Activated CD8-positive, alpha-beta memory T cell treated with anti-CD3 and anti-CD28 coated beads, Interleukin-2, amount 10 ng/mL, durations not matched to agents 7 days and 5 days (primary cell): Measurements from ENCODE around the gene AMMECR1L. TPM values are rescaled to one million over a fixed set of nuclear protein-coding genes. Genes with fewer than 3 reads are reported as not detected.
"Not testable (repeated sequence)": the region's sequence is repeated elsewhere in the genome, so short reads cannot be mapped to it uniquely, and the experiment has no call there.

Experiments
- ATAC-seq: fragments of 150-1000 bp; cut with Tn5 transposase; one replicate; pipeline ENCODE4 v1.10.0; 2021; ENCODE audit warnings: moderate library complexity
- CTCF ChIA-PET: fragments of 350-600 bp; sonication (Branson Sonifier 250); formaldehyde crosslinking; loops from one replicate; lab custom pipeline; 2021; ENCODE audit warnings: antibody characterized with exemption; lab: Charles Lee
- DNase-seq: peaks from one replicate; pipeline ENCODE4 v3.0.0-alpha.2; 2020
- H3K27ac Mint-ChIP-seq: one replicate; pipeline ENCODE4 v1.8.0; 2021; ENCODE audit warnings: mild to moderate bottlenecking, mixed read lengths
- H3K27me3 Mint-ChIP-seq: one replicate; pipeline ENCODE4 v1.8.0; 2021; ENCODE audit warnings: mixed read lengths
- H3K36me3 Mint-ChIP-seq: one replicate; pipeline ENCODE4 v1.8.0; 2021; ENCODE audit warnings: mild to moderate bottlenecking, mixed read lengths
- H3K4me1 Mint-ChIP-seq: one replicate; pipeline ENCODE4 v1.8.0; 2021; ENCODE audit warnings: mixed read lengths
- H3K4me3 Mint-ChIP-seq: one replicate; pipeline ENCODE4 v1.8.0; 2021; ENCODE audit warnings: mild to moderate bottlenecking, moderate library complexity, mixed read lengths
- H3K9me3 Mint-ChIP-seq: one replicate; pipeline ENCODE4 v1.8.0; 2022; ENCODE audit warnings: low read depth, mixed read lengths
- total RNA-seq, 2 experiments: library from RNA; stranded (reverse); gene quantifications; one replicate each; pipeline ENCODE4 v1.2.3, GENCODE V29; 2021

The AMMECR1L gene
- 10 to 100 TPM; 13.3 to 18.5 TPM for total RNA-seq

DNA sequence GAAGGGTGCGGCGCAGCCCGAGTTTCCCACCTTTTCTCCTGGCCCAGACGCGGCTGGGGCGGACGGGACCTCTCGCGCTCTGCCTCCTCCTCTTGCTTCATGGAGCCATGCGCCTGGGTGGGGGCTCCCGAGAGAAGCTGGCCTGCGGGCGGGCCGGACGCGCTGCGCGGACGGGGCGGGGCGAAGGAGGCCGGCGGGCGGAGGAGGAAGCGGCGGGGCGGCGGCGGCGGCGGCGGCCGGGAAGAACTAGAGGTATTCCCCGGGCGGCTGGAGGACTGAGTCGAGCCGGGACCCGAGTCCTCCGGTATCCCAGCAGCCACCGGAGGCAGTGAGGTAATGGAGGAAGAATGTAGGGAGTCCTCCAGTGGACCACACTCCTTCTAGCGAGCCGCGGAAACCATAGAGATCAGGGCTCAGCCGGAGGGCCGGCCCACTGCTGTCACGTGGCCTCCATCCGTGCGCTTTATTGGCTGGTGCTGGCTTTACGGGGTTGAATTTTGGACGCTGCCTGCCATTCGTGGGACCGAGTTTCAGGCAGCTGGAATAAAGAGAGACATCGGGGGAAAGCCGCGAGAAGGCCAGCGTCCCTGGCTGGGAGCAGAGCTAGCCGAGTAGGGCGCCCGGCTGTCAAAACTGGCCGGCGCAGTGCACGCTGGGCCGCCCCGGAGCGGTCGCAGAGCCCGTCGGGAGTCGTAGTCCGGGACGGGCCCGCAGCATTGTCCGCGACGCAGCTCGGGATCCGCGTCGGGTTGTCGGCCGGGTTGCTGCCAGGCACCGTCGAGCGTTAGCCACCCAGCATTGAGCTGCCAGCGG lies at the start of gene AMMECR1L:
Gene AMMECR1L (minus strand): TSS at position 177 of the 813 bp plus-strand sequence. CDS start 11,722 bp downstream, outside the sequence.
- peaks cover 16% of the 10 kb centered on the region for H3K36me3 Mint-ChIP-seq
- peak within 1 kb of the TSS; percentile 82 for H3K4me3 Mint-ChIP-seq
- CTCF ChIA-PET, result interaction anchor here (1.2 kb wide), 1 partner anchor 20 kb away, joined by 3 read pairs; no protein-coding TSS in a partner anchor
- H3K9me3 Mint-ChIP-seq, H3K27me3 Mint-ChIP-seq: not testable (repeated sequence)
- H3K27ac Mint-ChIP-seq, result peak within 1 kb of the TSS; percentile 82
- ATAC-seq (peak; percentile 91), DNase-seq (peak; percentile 85)
- H3K4me1 Mint-ChIP-seq, result peaks cover 39% of the 10 kb centered on the region

DNA sequence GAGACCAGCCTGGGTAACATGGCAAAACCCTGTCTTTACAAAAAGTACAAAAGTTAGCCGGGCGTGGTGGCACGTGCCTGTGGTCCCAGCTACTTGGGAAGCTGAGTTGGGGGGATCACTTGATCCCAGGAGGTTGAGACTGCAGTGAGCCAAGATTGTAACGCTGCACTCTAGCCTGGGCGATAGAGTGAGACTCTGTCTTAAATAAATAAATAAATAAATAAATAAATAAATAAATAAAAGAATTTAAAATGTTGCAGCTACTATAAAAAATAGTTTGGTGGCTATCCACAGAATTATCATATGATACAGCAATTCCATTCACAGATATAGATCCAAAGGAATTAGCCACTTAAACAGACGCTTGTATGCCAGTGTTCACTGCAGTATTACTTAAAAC lies 49.6 kb upstream of the AMMECR1L start:
- no peak overlapping the region for H3K27ac Mint-ChIP-seq
- H3K9me3 Mint-ChIP-seq, result no peaks in the 10 kb centered on the region
- H3K27me3 Mint-ChIP-seq, result no peaks in the 10 kb centered on the region
- CTCF ChIA-PET, result no interaction called here
- no peaks in the 10 kb centered on the region for H3K4me1 Mint-ChIP-seq
- no peak overlapping the region for H3K4me3 Mint-ChIP-seq
- ATAC-seq, result no peak
- DNase-seq, result no peak
- H3K36me3 Mint-ChIP-seq, result no peaks in the 10 kb centered on the region

- Mint-ChIP-seq H3K27ac (no peak overlapping the region), H3K4me3 (no peak overlapping the region), H3K27me3 (no peaks in the 10 kb centered on the region), H3K9me3 (no peaks in the 10 kb centered on the region), H3K36me3 (no peaks in the 10 kb centered on the region), H3K4me1 (peaks cover 5% of the 10 kb centered on the region)
- CTCF ChIA-PET, result interaction anchor here (0.7 kb wide), 1 partner anchor 114 kb away, joined by 3 read pairs; no protein-coding TSS in a partner anchor
- ATAC-seq (no peak), DNase-seq (no peak)
These were observed 46.6 kb upstream of the AMMECR1L start for GRCh38 chr2:127932199-127932876.

- Mint-ChIP-seq H3K36me3 (no peaks in the 10 kb centered on the region), H3K27ac (no peak overlapping the region), H3K27me3 (no peaks in the 10 kb centered on the region), H3K9me3 (no peaks in the 10 kb centered on the region), H3K4me1 (peaks cover 5% of the 10 kb centered on the region), H3K4me3 (no peak overlapping the region)
- CTCF ChIA-PET, result no interaction called here
- no peak for ATAC-seq
- no peak for DNase-seq
These were observed 43.7 kb upstream of the AMMECR1L start for GRCh38 chr2:127929449-127929848.

- Mint-ChIP-seq H3K9me3 (no peaks in the 10 kb centered on the region), H3K4me3 (no peak overlapping the region), H3K27me3 (no peaks in the 10 kb centered on the region), H3K27ac (no peak overlapping the region), H3K36me3 (no peaks in the 10 kb centered on the region), H3K4me1 (peaks cover 5% of the 10 kb centered on the region)
- no peak for ATAC-seq
- CTCF ChIA-PET, result no interaction called here
- DNase-seq, result no peak
These were observed 41.6 kb upstream of the AMMECR1L start for GRCh38 chr2:127927384-127927783.

GRCh38 chr2:127917916-127918315 lies 32.2 kb upstream of the AMMECR1L start:
- CTCF ChIA-PET, result interaction anchor here (0.7 kb wide), 1 partner anchor 438 kb away, joined by 3 read pairs; no protein-coding TSS in a partner anchor
- Mint-ChIP-seq H3K4me1 (no peaks in the 10 kb centered on the region), H3K27me3 (peaks cover 3% of the 10 kb centered on the region), H3K4me3 (no peak overlapping the region), H3K36me3 (no peaks in the 10 kb centered on the region), H3K27ac (no peak overlapping the region), H3K9me3 (no peaks in the 10 kb centered on the region)
- no peak for DNase-seq
- ATAC-seq, result no peak

- Mint-ChIP-seq H3K4me1 (no peaks in the 10 kb centered on the region), H3K9me3 (no peaks in the 10 kb centered on the region), H3K27me3 (no peaks in the 10 kb centered on the region), H3K27ac (no peak overlapping the region), H3K4me3 (no peak overlapping the region), H3K36me3 (no peaks in the 10 kb centered on the region)
- DNase-seq (no peak), ATAC-seq (no peak)
- CTCF ChIA-PET, result no interaction called here
These were observed 28.2 kb upstream of the AMMECR1L start for GRCh38 chr2:127913808-127914457.

GRCh38 chr2:127911737-127912136 lies 26.0 kb upstream of the AMMECR1L start:
- no peaks in the 10 kb centered on the region for H3K36me3 Mint-ChIP-seq
- H3K4me3 Mint-ChIP-seq, result no peak overlapping the region
- no peak for DNase-seq
- no peaks in the 10 kb centered on the region for H3K9me3 Mint-ChIP-seq
- H3K4me1 Mint-ChIP-seq, result no peaks in the 10 kb centered on the region
- peaks cover 3% of the 10 kb centered on the region for H3K27me3 Mint-ChIP-seq
- H3K27ac Mint-ChIP-seq, result no peak overlapping the region
- CTCF ChIA-PET, result no interaction called here
- no peak for ATAC-seq

GRCh38 chr2:127910415-127910814 lies 24.7 kb upstream of the AMMECR1L start:
- no peak overlapping the region for H3K4me3 Mint-ChIP-seq
- H3K4me1 Mint-ChIP-seq, result peaks cover 2% of the 10 kb centered on the region
- ATAC-seq, result no peak
- no peak for DNase-seq
- no peak overlapping the region for H3K27ac Mint-ChIP-seq
- H3K36me3 Mint-ChIP-seq, result no peaks in the 10 kb centered on the region
- CTCF ChIA-PET, result no interaction called here
- H3K27me3 Mint-ChIP-seq, result peaks cover 13% of the 10 kb centered on the region
- H3K9me3 Mint-ChIP-seq, result no peaks in the 10 kb centered on the region

GRCh38 chr2:127909019-127909418 lies 23.3 kb upstream of the AMMECR1L start:
- Mint-ChIP-seq H3K4me3 (no peak overlapping the region), H3K4me1 (peaks cover 8% of the 10 kb centered on the region), H3K9me3 (no peaks in the 10 kb centered on the region), H3K27ac (no peak overlapping the region), H3K36me3 (no peaks in the 10 kb centered on the region), H3K27me3 (peaks cover 13% of the 10 kb centered on the region)
- no peak for DNase-seq
- CTCF ChIA-PET, result interaction anchor here (0.6 kb wide), 1 partner anchor 17 kb away, joined by 3 read pairs; no protein-coding TSS in a partner anchor
- ATAC-seq, result no peak

DNA sequence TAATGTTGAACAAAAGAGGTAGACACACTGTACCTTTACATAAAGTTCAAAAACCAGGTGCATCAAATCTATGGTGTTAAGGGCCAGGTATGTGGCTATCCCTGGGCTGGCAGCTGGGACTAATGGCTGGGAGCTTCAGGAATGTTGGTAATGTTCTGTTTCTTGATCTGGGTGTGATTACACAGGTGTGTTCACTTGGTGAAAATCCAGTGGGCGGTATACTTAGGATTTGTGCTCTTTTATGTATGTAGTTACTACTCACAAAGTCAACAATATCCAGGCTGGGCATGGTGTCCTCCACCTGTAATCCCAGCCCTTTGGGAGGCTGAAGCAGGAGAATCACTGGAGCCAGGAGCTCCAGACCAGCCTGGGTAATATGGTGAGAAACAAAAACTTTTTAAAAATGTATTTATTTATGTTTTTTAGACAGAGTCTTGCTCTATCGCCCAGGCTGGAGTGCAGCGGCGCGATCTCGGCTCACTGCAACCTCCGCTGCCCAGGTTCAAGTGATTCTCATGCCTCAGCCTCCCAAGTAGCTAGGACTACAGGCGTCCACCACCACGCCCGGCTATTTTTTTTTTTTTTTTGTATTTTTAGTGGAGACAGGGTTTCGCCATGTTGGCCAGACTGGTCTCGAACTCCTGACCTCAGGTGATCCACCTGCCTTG lies 22.1 kb upstream of the AMMECR1L start:
- peaks cover 13% of the 10 kb centered on the region for H3K27me3 Mint-ChIP-seq
- H3K4me3 Mint-ChIP-seq, DNase-seq, H3K9me3 Mint-ChIP-seq, H3K36me3 Mint-ChIP-seq, CTCF ChIA-PET, H3K4me1 Mint-ChIP-seq, ATAC-seq, H3K27ac Mint-ChIP-seq: not testable (repeated sequence)

- no peak overlapping the region for H3K4me3 Mint-ChIP-seq
- CTCF ChIA-PET, result no interaction called here
- DNase-seq (no peak), ATAC-seq (no peak)
- H3K4me1 Mint-ChIP-seq, result peaks cover 8% of the 10 kb centered on the region
- no peak overlapping the region for H3K27ac Mint-ChIP-seq
- H3K36me3 Mint-ChIP-seq, result no peaks in the 10 kb centered on the region
- peaks cover 13% of the 10 kb centered on the region for H3K27me3 Mint-ChIP-seq
- no peaks in the 10 kb centered on the region for H3K9me3 Mint-ChIP-seq
These were observed 20.6 kb upstream of the AMMECR1L start for GRCh38 chr2:127906206-127906926.
